Esophagus muscularis mucosa (tissue), 4 donors: ENCODE results near the gene SH3PXD2A.

Source experiments
- CTCF ChIP-seq, 3 experiments: fragments of 200-600 bp in 2 of 3; fragments of 450-650 bp in 1 of 3; sonication (generic) in 2 of 3; IDR thresholded peaks; one replicate each; pipeline ENCODE4 v1.5.1; 2017 to 2019; ENCODE audit warnings: antibody characterized with exemption in 3 of 3, mild to moderate bottlenecking in 2 of 3, moderate library complexity in 1 of 3
- EP300 ChIP-seq: sonication (generic); formaldehyde crosslinking; IDR thresholded peaks from one replicate; pipeline ENCODE4 v1.6.1; 2017; ENCODE audit warnings: antibody characterized with exemption
- POLR2A ChIP-seq: fragments of 450-650 bp; IDR thresholded peaks from one replicate; pipeline ENCODE4 v1.6.1; 2017; ENCODE audit warnings: antibody characterized with exemption, moderate library complexity, mild to moderate bottlenecking, low read depth
- POLR2AphosphoS5 ChIP-seq, 2 donors: sonication (generic); formaldehyde crosslinking; IDR thresholded peaks; one replicate each; pipeline ENCODE4 v1.6.1; 2017; ENCODE audit warnings: antibody characterized with exemption in 2 of 2

DNA sequence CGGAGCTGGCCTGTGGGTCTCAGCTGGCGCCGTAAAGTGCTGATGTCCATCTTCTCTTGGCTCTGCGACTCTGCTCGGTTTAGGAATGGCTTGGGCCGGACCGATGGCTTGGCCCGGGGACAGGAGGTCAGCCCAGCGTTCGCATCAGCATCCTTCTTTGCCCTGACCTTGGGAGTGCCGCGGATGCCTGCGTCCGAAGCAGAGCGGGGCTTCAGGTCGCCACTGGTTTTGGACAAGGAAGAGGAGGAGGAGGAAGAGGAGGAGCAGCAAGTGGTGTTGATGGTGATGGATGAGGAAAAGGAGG, 252.6 kb downstream of the SH3PXD2A start:
- TF ChIP-seq POLR2A (no peak), CTCF (IDR thresholded peaks at IDR 0.05) (no peak), POLR2AphosphoS5 (IDR thresholded peaks at IDR 0.05) (no peak), EP300 (no peak)
